Fibroblast of villous mesenchyme (primary cell): ENCODE results near the gene DOCK9. TPM values are rescaled to one million over a fixed set of nuclear protein-coding genes. Genes with fewer than 3 reads are reported as not detected.

ENCODE experiments used
- DNase-seq: peaks from one replicate; pipeline ENCODE4 v3.0.0-alpha.2; 2010; ENCODE audit warnings: low read depth
- H3K4me3 ChIP-seq: 2 replicates; pipeline ENCODE4 v1.5.1; 2011; ENCODE audit warnings: low read depth, mild to moderate bottlenecking, low read length
- CTCF ChIP-seq: IDR thresholded peaks from 2 replicates; pipeline ENCODE4 v1.5.1; 2012; ENCODE audit warnings: low read depth, mild to moderate bottlenecking, low read length; ENCODE audit not compliant: insufficient read depth
- small RNA-seq: library from RNA; depleted of rRNA; stranded (forward); fragments of <200 nt; gene quantifications from one replicate; pipeline ENCODE3, GENCODE V24; 2012
- total RNA-seq: library from RNA; depleted of rRNA; stranded (reverse); fragments of >200 nt; gene quantifications from 2 replicates; pipeline ENCODE4 v1.2.3, GENCODE V29; 2012

Gene DOCK9
- total RNA-seq, 1 donor: 14.7 TPM

GRCh38 chr13:98746968-98747367, 230.9 kb downstream of the DOCK9 start:
- no peak overlapping the region for H3K4me3 ChIP-seq
- no peak for TF ChIP-seq CTCF
- DNase-seq: peak; percentile 29

Small RNA genes lying within 50 kb of the gene (small RNA-seq; reads per million reads assigned to genes)
- gene AL161420.1 (not detected), gene RNU6-83P (not detected)

Other genes starting within 250 kb of the DOCK9 start
- gene SLC15A1, start 225.4 kb downstream of the DOCK9 start, total RNA-seq: not detected in 2 replicates
- gene UBAC2, start 222.8 kb upstream of the DOCK9 start, total RNA-seq: 30.0 and 45.3 TPM in 2 replicates